B cell (primary cell): ENCODE results near the gene RAB3IP.

ENCODE experiments used
- CTCF ChIP-seq: fragments of 200-600 bp; IDR thresholded peaks from one replicate; pipeline ENCODE4 v1.8.0; 2022; ENCODE audit warnings: antibody characterized with exemption, mild to moderate bottlenecking
- EZH2 ChIP-seq: IDR thresholded peaks from 2 replicates; pipeline ENCODE4 v1.6.1; 2012; ENCODE audit warnings: borderline replicate concordance, low read depth, mild to moderate bottlenecking, moderate library complexity, low read length; ENCODE audit not compliant: insufficient read depth, poor library complexity, severe bottlenecking

GRCh38 chr12:69720750-69721149, 17.9 kb upstream of the RAB3IP start:
- no peak for TF ChIP-seq CTCF
- no peak for TF ChIP-seq EZH2
